ENCODE data around the gene DNAJC25.

DNAJC25 gene

GRCh38 chr9:111627260-111627963 is 3.7 kb upstream of the DNAJC25 start:
- no peak overlapping the region for H3K27ac ChIP-seq (ENCODE audit: low read depth, low read length, severe bottlenecking)
- no peaks in the 10 kb centered on the region for H3K36me3 ChIP-seq (ENCODE audit: control insufficient read depth, insufficient read depth, low read length)
- 63 to 90% methylated on average over 5 of the region's 7 CpGs for WGBS, 2 experiments (ENCODE audit: insufficient coverage in 2 of 2)
- no peak overlapping the region for H3K4me3 ChIP-seq (ENCODE audit: extremely low read depth, insufficient read depth, low read length, poor library complexity, severe bottlenecking)
- H3K4me1 ChIP-seq (ENCODE audit: control insufficient read depth, insufficient read depth, low read length, poor library complexity, severe bottlenecking): no peaks in the 10 kb centered on the region
- H3K9me3 ChIP-seq (ENCODE audit: control insufficient read depth, low read length): no peaks in the 10 kb centered on the region

- Histone ChIP-seq H3K36me3 (ENCODE audit: control insufficient read depth, insufficient read depth, low read length) (peaks cover under 1% of the 10 kb centered on the region), H3K27ac (ENCODE audit: low read depth, low read length, severe bottlenecking) (no peak overlapping the region), H3K9me3 (ENCODE audit: control insufficient read depth, low read length) (no peaks in the 10 kb centered on the region), H3K4me3 (ENCODE audit: extremely low read depth, insufficient read depth, low read length, poor library complexity, severe bottlenecking) (no peak overlapping the region), H3K4me1 (ENCODE audit: control insufficient read depth, insufficient read depth, low read length, poor library complexity, severe bottlenecking) (peaks cover 6% of the 10 kb centered on the region)
- WGBS, 2 experiments (ENCODE audit: insufficient coverage in 2 of 2): 98 to 100% methylated on average over 4 of the region's 7 CpGs
These were observed 2.7 kb upstream of the DNAJC25 start for GRCh38 chr9:111628411-111628810.

- Histone ChIP-seq H3K36me3 (ENCODE audit: control insufficient read depth, insufficient read depth, low read length) (peaks cover 6% of the 10 kb centered on the region), H3K27ac (ENCODE audit: low read depth, low read length, severe bottlenecking) (peak overlapping the region; percentile 24), H3K9me3 (ENCODE audit: control insufficient read depth, low read length) (no peaks in the 10 kb centered on the region), H3K4me1 (ENCODE audit: control insufficient read depth, insufficient read depth, low read length, poor library complexity, severe bottlenecking) (peaks cover 6% of the 10 kb centered on the region), H3K4me3 (ENCODE audit: extremely low read depth, insufficient read depth, low read length, poor library complexity, severe bottlenecking) (peak overlapping the region; percentile 91)
- 8 to 31% methylated on average over 12 to 15 of the region's 17 CpGs for WGBS, 2 experiments (ENCODE audit: insufficient coverage in 2 of 2)
These were observed 761 bp upstream of the DNAJC25 start for GRCh38 chr9:111630182-111630963.

- H3K4me1 ChIP-seq (ENCODE audit: control insufficient read depth, insufficient read depth, low read length, poor library complexity, severe bottlenecking): peaks cover 6% of the 10 kb centered on the region
- H3K27ac ChIP-seq (ENCODE audit: low read depth, low read length, severe bottlenecking): peak overlapping the region; percentile 24
- H3K4me3 ChIP-seq (ENCODE audit: extremely low read depth, insufficient read depth, low read length, poor library complexity, severe bottlenecking): peak overlapping the region; percentile 91
- 0% methylated on average over 2 to 7 of the region's 14 CpGs for WGBS, 2 experiments (ENCODE audit: insufficient coverage in 2 of 2)
- no peaks in the 10 kb centered on the region for H3K9me3 ChIP-seq (ENCODE audit: control insufficient read depth, low read length)
- H3K36me3 ChIP-seq (ENCODE audit: control insufficient read depth, insufficient read depth, low read length): peaks cover 6% of the 10 kb centered on the region
These were observed 245 bp upstream of the DNAJC25 start for GRCh38 chr9:111630964-111631213.

GRCh38 chr9:111632060-111632459 is 926 bp downstream of the DNAJC25 start:
- 10 to 25% methylated on average over 3 of the region's 5 CpGs for WGBS, 2 experiments (ENCODE audit: insufficient coverage in 2 of 2)
- H3K4me1 ChIP-seq (ENCODE audit: control insufficient read depth, insufficient read depth, low read length, poor library complexity, severe bottlenecking): peaks cover 6% of the 10 kb centered on the region
- H3K27ac ChIP-seq (ENCODE audit: low read depth, low read length, severe bottlenecking): peak overlapping the region; percentile 88
- peak overlapping the region; percentile 91 for H3K4me3 ChIP-seq (ENCODE audit: extremely low read depth, insufficient read depth, low read length, poor library complexity, severe bottlenecking)
- no peaks in the 10 kb centered on the region for H3K9me3 ChIP-seq (ENCODE audit: control insufficient read depth, low read length)
- peaks cover 6% of the 10 kb centered on the region for H3K36me3 ChIP-seq (ENCODE audit: control insufficient read depth, insufficient read depth, low read length)

GRCh38 chr9:111632695-111633388 is 1.7 kb downstream of the DNAJC25 start:
- Histone ChIP-seq H3K27ac (ENCODE audit: low read depth, low read length, severe bottlenecking) (no peak overlapping the region), H3K36me3 (ENCODE audit: control insufficient read depth, insufficient read depth, low read length) (peaks cover 6% of the 10 kb centered on the region), H3K4me3 (ENCODE audit: extremely low read depth, insufficient read depth, low read length, poor library complexity, severe bottlenecking) (peak overlapping the region; percentile 91), H3K4me1 (ENCODE audit: control insufficient read depth, insufficient read depth, low read length, poor library complexity, severe bottlenecking) (peaks cover 6% of the 10 kb centered on the region), H3K9me3 (ENCODE audit: control insufficient read depth, low read length) (no peaks in the 10 kb centered on the region)
- 89 to 91% methylated on average over 3 to 4 of the region's 7 CpGs for WGBS, 2 experiments (ENCODE audit: insufficient coverage in 2 of 2)

GRCh38 chr9:111633389-111633736 is 2.2 kb downstream of the DNAJC25 start:
- no peak overlapping the region for H3K4me3 ChIP-seq (ENCODE audit: extremely low read depth, insufficient read depth, low read length, poor library complexity, severe bottlenecking)
- 82 to 88% methylated on average over 1 of the region's 1 CpG for WGBS, 2 experiments (ENCODE audit: insufficient coverage in 2 of 2)
- H3K27ac ChIP-seq (ENCODE audit: low read depth, low read length, severe bottlenecking): no peak overlapping the region

GRCh38 chr9:111634860-111635259 is 3.7 kb downstream of the DNAJC25 start:
- Histone ChIP-seq H3K27ac (ENCODE audit: low read depth, low read length, severe bottlenecking) (no peak overlapping the region), H3K4me3 (ENCODE audit: extremely low read depth, insufficient read depth, low read length, poor library complexity, severe bottlenecking) (no peak overlapping the region), H3K9me3 (ENCODE audit: control insufficient read depth, low read length) (no peaks in the 10 kb centered on the region), H3K4me1 (ENCODE audit: control insufficient read depth, insufficient read depth, low read length, poor library complexity, severe bottlenecking) (peaks cover 6% of the 10 kb centered on the region), H3K36me3 (ENCODE audit: control insufficient read depth, insufficient read depth, low read length) (peaks cover 6% of the 10 kb centered on the region)
- WGBS, 2 experiments (ENCODE audit: insufficient coverage in 2 of 2): no CpG with 5 or more reads among the region's 1 CpG

More at GRCh38 chr9:111633389-111633736, 2.2 kb downstream of the DNAJC25 start:
- H3K36me3 ChIP-seq (ENCODE audit: control insufficient read depth, insufficient read depth, low read length): peaks cover 6% of the 10 kb centered on the region
- peaks cover 6% of the 10 kb centered on the region for H3K4me1 ChIP-seq (ENCODE audit: control insufficient read depth, insufficient read depth, low read length, poor library complexity, severe bottlenecking)
- no peaks in the 10 kb centered on the region for H3K9me3 ChIP-seq (ENCODE audit: control insufficient read depth, low read length)

- 93 to 97% methylated on average over 6 of the region's 6 CpGs for WGBS, 2 experiments (ENCODE audit: insufficient coverage in 2 of 2)
- Histone ChIP-seq H3K9me3 (ENCODE audit: control insufficient read depth, low read length) (no peaks in the 10 kb centered on the region), H3K4me1 (ENCODE audit: control insufficient read depth, insufficient read depth, low read length, poor library complexity, severe bottlenecking) (peaks cover 6% of the 10 kb centered on the region), H3K36me3 (ENCODE audit: control insufficient read depth, insufficient read depth, low read length) (peaks cover 6% of the 10 kb centered on the region), H3K27ac (ENCODE audit: low read depth, low read length, severe bottlenecking) (no peak overlapping the region), H3K4me3 (ENCODE audit: extremely low read depth, insufficient read depth, low read length, poor library complexity, severe bottlenecking) (no peak overlapping the region)
These were observed 6.4 kb downstream of the DNAJC25 start for GRCh38 chr9:111637421-111637950.

GRCh38 chr9:111644195-111644772 is 13.2 kb downstream of the DNAJC25 start:
- Histone ChIP-seq H3K9me3 (ENCODE audit: control insufficient read depth, low read length) (no peaks in the 10 kb centered on the region), H3K27ac (ENCODE audit: low read depth, low read length, severe bottlenecking) (no peak overlapping the region), H3K4me1 (ENCODE audit: control insufficient read depth, insufficient read depth, low read length, poor library complexity, severe bottlenecking) (no peaks in the 10 kb centered on the region), H3K36me3 (ENCODE audit: control insufficient read depth, insufficient read depth, low read length) (peaks cover 34% of the 10 kb centered on the region), H3K4me3 (ENCODE audit: extremely low read depth, insufficient read depth, low read length, poor library complexity, severe bottlenecking) (no peak overlapping the region)
- WGBS, 2 experiments (ENCODE audit: insufficient coverage in 2 of 2): 91 to 92% methylated on average over 4 to 5 of the region's 8 CpGs
